Measurements from ENCODE around the gene ZDHHC11. TPM values are rescaled to one million over a fixed set of nuclear protein-coding genes. Genes with fewer than 3 reads are reported as not detected.

Gene ZDHHC11
- total RNA-seq, 1 experiment from 2014 or later, result 26.0 TPM

DNA sequence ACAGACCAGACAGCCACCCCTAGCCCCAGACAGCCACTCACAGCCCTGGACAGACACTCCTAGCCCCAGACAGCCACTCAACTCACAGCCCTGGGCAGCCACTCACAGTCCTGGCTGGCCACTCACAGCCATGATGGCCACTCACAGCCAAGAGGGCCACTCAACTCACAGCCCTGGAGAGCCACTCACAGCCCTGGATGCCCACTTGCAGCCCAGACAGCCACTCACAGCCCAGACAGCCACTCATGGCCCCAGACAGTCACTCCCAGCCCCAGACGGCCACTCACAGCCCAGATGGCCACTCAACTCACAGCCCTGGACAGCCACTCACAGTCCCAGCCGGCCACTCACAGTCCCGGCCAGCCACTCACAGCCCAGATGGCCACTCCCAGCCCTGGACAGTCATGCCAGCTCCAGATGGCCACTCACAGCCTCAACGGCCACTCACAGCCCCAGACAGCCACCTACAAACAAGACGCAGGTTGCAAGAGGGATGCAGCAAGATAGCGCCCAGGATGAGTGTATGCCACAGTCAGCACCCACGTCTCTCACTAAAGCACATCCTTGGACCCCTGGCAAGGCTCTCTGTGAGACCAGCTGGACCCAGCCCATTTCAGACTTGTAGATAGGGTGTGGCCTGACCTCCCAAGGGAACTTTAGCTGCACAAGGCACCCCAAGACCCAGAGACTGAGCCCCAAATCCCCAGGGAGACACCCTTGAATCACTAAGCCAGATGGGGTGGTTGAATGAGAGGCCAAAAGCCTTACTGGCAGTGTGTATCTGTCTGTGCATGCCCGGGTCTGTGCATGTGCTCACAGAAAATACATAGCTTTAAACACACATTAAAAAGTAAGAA lies 88.7 kb downstream of the ZDHHC11 start:
- Histone ChIP-seq H3K9me3 (ENCODE audit: low read length) (no peaks in the 10 kb centered on the region), H3F3A (ENCODE audit: low read length, unreplicated experiment) (no peaks in the 10 kb centered on the region), H3K4me3 (ENCODE audit: low read length) (no peak overlapping the region), H4K20me1 (ENCODE audit: low read length) (no peaks in the 10 kb centered on the region), H3K27ac (ENCODE audit: low read length) (no peak overlapping the region), H3K4me1 (ENCODE audit: insufficient read depth, low read length) (peaks cover 11% of the 10 kb centered on the region), H3K9ac (ENCODE audit: low read length) (no peak overlapping the region), H3K27me3 (ENCODE audit: low read length) (no peaks in the 10 kb centered on the region), H3K79me2 (ENCODE audit: low read length) (no peaks in the 10 kb centered on the region), H3K36me3 (ENCODE audit: low read depth, low read length) (no peaks in the 10 kb centered on the region), H2AFZ (ENCODE audit: low read length) (no peak overlapping the region), H3K4me2 (ENCODE audit: low read length) (no peak overlapping the region), H3K9me2 (replicated peaks; ENCODE audit: low read length) (no peaks in the 10 kb centered on the region)
- no peak for DNase-seq
- ChIA-PET POLR2A (ENCODE audit: unreplicated experiment) (no interaction called here), CTCF (no interaction called here)
- no peak for ATAC-seq
- no TSS peak for BruUV-seq (replicated peaks)
- intact Hi-C loops (cut with micrococcal nuclease), result no loop called here
- TF ChIP-seq EZH2 (IDR thresholded peaks at IDR 0.05; ENCODE audit: low read length, unreplicated experiment) (no peak), EZH2phosphoT487 (IDR thresholded peaks at IDR 0.05; ENCODE audit: borderline replicate concordance, low read length) (no peak)
- TF ChIP-seq, protein P1, sequence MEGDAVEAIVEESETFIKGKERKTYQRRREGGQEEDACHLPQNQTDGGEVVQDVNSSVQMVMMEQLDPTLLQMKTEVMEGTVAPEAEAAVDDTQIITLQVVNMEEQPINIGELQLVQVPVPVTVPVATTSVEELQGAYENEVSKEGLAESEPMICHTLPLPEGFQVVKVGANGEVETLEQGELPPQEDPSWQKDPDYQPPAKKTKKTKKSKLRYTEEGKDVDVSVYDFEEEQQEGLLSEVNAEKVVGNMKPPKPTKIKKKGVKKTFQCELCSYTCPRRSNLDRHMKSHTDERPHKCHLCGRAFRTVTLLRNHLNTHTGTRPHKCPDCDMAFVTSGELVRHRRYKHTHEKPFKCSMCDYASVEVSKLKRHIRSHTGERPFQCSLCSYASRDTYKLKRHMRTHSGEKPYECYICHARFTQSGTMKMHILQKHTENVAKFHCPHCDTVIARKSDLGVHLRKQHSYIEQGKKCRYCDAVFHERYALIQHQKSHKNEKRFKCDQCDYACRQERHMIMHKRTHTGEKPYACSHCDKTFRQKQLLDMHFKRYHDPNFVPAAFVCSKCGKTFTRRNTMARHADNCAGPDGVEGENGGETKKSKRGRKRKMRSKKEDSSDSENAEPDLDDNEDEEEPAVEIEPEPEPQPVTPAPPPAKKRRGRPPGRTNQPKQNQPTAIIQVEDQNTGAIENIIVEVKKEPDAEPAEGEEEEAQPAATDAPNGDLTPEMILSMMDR (conservative IDR thresholded peaks at IDR 0.05; ENCODE audit: low read depth, low read length), result no peak

DNA sequence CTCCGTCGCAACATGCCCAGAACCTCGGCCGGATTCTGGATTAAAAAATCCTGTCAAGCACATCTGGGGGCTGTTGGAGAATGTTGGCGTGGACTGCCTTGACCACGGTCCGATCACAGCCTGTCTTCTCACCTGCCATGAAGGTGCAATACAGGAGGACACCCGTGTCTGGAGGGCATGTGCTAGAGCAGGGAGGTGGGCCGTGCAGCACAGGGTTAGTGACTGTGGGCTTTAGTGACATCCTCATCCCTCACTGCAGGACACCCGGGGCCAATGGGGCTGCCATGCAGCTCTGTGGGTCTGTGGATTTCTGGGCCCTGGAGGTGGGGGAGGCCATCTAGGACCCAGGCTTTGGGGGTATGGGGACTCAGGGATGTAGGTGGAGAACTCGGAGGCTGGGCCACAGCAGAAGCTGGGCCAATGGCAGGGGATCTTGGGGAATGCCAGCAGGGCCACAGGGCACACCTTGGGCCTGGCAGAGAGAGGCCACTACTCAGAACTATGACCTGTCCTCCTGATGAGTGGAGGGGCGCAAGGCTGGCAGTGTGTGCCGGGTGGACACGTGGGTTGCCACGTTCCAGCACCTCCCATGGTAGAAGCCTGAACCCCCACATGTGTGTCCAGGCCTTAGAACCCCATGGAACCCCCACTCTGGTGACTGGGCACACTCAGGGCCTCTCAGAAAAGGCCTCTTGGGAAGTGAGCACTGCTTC lies 89.6 kb downstream of the ZDHHC11 start:
- Histone ChIP-seq H3K27me3 (ENCODE audit: low read length) (no peaks in the 10 kb centered on the region), H3K4me1 (ENCODE audit: insufficient read depth, low read length) (peaks cover 11% of the 10 kb centered on the region), H3K9ac (ENCODE audit: low read length) (no peak overlapping the region), H3K4me2 (ENCODE audit: low read length) (no peak overlapping the region), H2AFZ (ENCODE audit: low read length) (no peak overlapping the region), H3K9me2 (replicated peaks; ENCODE audit: low read length) (no peaks in the 10 kb centered on the region), H3K79me2 (ENCODE audit: low read length) (no peaks in the 10 kb centered on the region), H3F3A (ENCODE audit: low read length, unreplicated experiment) (no peaks in the 10 kb centered on the region), H3K36me3 (ENCODE audit: low read depth, low read length) (no peaks in the 10 kb centered on the region), H3K27ac (ENCODE audit: low read length) (no peak overlapping the region), H4K20me1 (ENCODE audit: low read length) (no peaks in the 10 kb centered on the region), H3K4me3 (ENCODE audit: low read length) (no peak overlapping the region), H3K9me3 (ENCODE audit: low read length) (no peaks in the 10 kb centered on the region)
- ChIA-PET CTCF (no interaction called here), POLR2A (ENCODE audit: unreplicated experiment) (no interaction called here)
- intact Hi-C loops (cut with micrococcal nuclease), result no loop called here
- DNase-seq, result no peak
- no TSS peak for BruUV-seq (replicated peaks)
- ATAC-seq, result no peak
- no peak for TF ChIP-seq EZH2phosphoT487 (IDR thresholded peaks at IDR 0.05; ENCODE audit: borderline replicate concordance, low read length)
- no peak for TF ChIP-seq EZH2 (IDR thresholded peaks at IDR 0.05; ENCODE audit: low read length, unreplicated experiment)
- TF ChIP-seq, protein P1 (conservative IDR thresholded peaks at IDR 0.05; ENCODE audit: low read depth, low read length), result no peak
